GM23338 (cell line): ENCODE measurements around the gene ENOX1. TPM values are rescaled to one million over a fixed set of nuclear protein-coding genes. Genes with fewer than 3 reads are reported as not detected.

Source experiments
- ATAC-seq: fragments of 200-7000 bp; cut with Tn5 transposase; 3 replicates; pipeline ENCODE4 v1.9.1; 2020
- DNase-seq: peaks from one replicate; pipeline ENCODE4 v3.0.0-alpha.2; 2015; ENCODE audit warnings: low spot score
- H2AFZ ChIP-seq: fragments of 200-600 bp; sonication (generic); 2 replicates; pipeline ENCODE4 v1.8.0; 2016; ENCODE audit warnings: antibody characterized with exemption, mild to moderate bottlenecking, moderate library complexity
- H3F3A ChIP-seq: fragments of 200-600 bp; sonication (generic); replicated peaks from 2 replicates; pipeline ENCODE4 v1.8.0; 2017; ENCODE audit warnings: antibody characterized with exemption, mixed run types, low read depth
- H3K27ac ChIP-seq: fragments of 200-600 bp; sonication (generic); 2 replicates; pipeline ENCODE4 v1.6.1; 2016; ENCODE audit warnings: low read depth
- H3K27me3 ChIP-seq: fragments of 200-600 bp; sonication (generic); 2 replicates; pipeline ENCODE4 v1.8.0; 2016; ENCODE audit warnings: mild to moderate bottlenecking, mixed run types, moderate library complexity; ENCODE audit not compliant: insufficient read depth
- H3K36me3 ChIP-seq: fragments of 200-600 bp; sonication (generic); 2 replicates; pipeline ENCODE4 v1.8.0; 2016; ENCODE audit warnings: mild to moderate bottlenecking; ENCODE audit not compliant: insufficient read depth
- H3K4me1 ChIP-seq: fragments of 200-600 bp; sonication (generic); 2 replicates; pipeline ENCODE4 v1.8.0; 2016; ENCODE audit warnings: mild to moderate bottlenecking, moderate library complexity; ENCODE audit not compliant: insufficient read depth
- H3K4me2 ChIP-seq: fragments of 200-600 bp; sonication (generic); 2 replicates; pipeline ENCODE4 v1.7.1; 2017; ENCODE audit warnings: mixed run types
- H3K4me3 ChIP-seq: fragments of 200-600 bp; sonication (generic); 2 replicates; pipeline ENCODE4 v1.6.1; 2016; ENCODE audit warnings: mixed run types
- H3K79me2 ChIP-seq: fragments of 200-600 bp; sonication (generic); replicated peaks from 2 replicates; pipeline ENCODE4 v1.8.0; 2017; ENCODE audit warnings: mild to moderate bottlenecking; ENCODE audit not compliant: insufficient read depth
- H3K9me2 ChIP-seq: fragments of 200-600 bp; sonication (generic); 2 replicates; pipeline ENCODE4 v1.8.0; 2017; ENCODE audit not compliant: insufficient read depth
- H4K20me1 ChIP-seq: fragments of 200-600 bp; sonication (generic); replicated peaks from 2 replicates; pipeline ENCODE4 v1.8.0; 2017; ENCODE audit warnings: mild to moderate bottlenecking; ENCODE audit not compliant: insufficient read depth
- H3K27ac Mint-ChIP-seq: 2 replicates; pipeline ENCODE4 v1.8.0; 2020; ENCODE audit warnings: inconsistent platforms, mild to moderate bottlenecking, moderate library complexity, mixed read lengths
- H3K27me3 Mint-ChIP-seq: 3 replicates; pipeline ENCODE4 v1.8.0; 2022; ENCODE audit warnings: low read depth, mild to moderate bottlenecking, moderate library complexity, mixed read lengths, inconsistent platforms; ENCODE audit not compliant: insufficient read depth, poor library complexity
- H3K36me3 Mint-ChIP-seq: 3 replicates; pipeline ENCODE4 v1.8.0; 2021; ENCODE audit warnings: low read depth, mild to moderate bottlenecking, inconsistent platforms, moderate library complexity, mixed read lengths
- H3K4me1 Mint-ChIP-seq: 3 replicates; pipeline ENCODE4 v1.8.0; 2020; ENCODE audit warnings: mild to moderate bottlenecking, inconsistent platforms, mixed read lengths
- H3K4me3 Mint-ChIP-seq: 3 replicates; pipeline ENCODE4 v1.8.0; 2021; ENCODE audit warnings: moderate library complexity, mild to moderate bottlenecking, inconsistent platforms, mixed read lengths
- H3K9me3 Mint-ChIP-seq: 3 replicates; pipeline ENCODE4 v1.8.0; 2020; ENCODE audit warnings: moderate library complexity, mild to moderate bottlenecking, inconsistent platforms, mixed read lengths
- CREB1 ChIP-seq: fragments of 250-450 bp; sonication (Bioruptor Pico); IDR thresholded peaks from 2 replicates; pipeline ENCODE4 v1.5.0; 2020; ENCODE audit warnings: low read depth, mild to moderate bottlenecking, moderate library complexity
- CTCF ChIP-seq, 2 experiments: fragments of 200-600 bp in 1 of 2; sonication (generic) in 1 of 2; conservative IDR thresholded peaks; 2 replicates each; pipeline versions ENCODE4 v1.5.1 to v1.6.1; 2016 to 2017; ENCODE audit warnings: antibody characterized with exemption in 2 of 2, low read depth in 2 of 2, mild to moderate bottlenecking in 2 of 2, moderate library complexity in 1 of 2
- ETS1 ChIP-seq: IDR thresholded peaks from 2 replicates; pipeline ENCODE4 v1.6.1; 2016; ENCODE audit warnings: antibody characterized with exemption
- EZH2 ChIP-seq: fragments of 200-600 bp; sonication (generic); IDR thresholded peaks from one replicate; pipeline ENCODE4 v1.8.0; 2017; ENCODE audit warnings: antibody characterized with exemption, mild to moderate bottlenecking, low read depth; ENCODE audit not compliant: unreplicated experiment
- EZH2phosphoT487 ChIP-seq: fragments of 200-600 bp; sonication (generic); IDR thresholded peaks from one replicate; pipeline ENCODE4 v1.8.1; 2018; ENCODE audit warnings: antibody characterized with exemption; ENCODE audit not compliant: unreplicated experiment
- JUNB ChIP-seq: IDR thresholded peaks from one replicate; pipeline ENCODE4 v1.6.1; 2016; ENCODE audit warnings: antibody characterized with exemption; ENCODE audit not compliant: unreplicated experiment
- NANOG ChIP-seq: IDR thresholded peaks from 2 replicates; pipeline ENCODE4 v1.6.1; 2016; ENCODE audit warnings: antibody characterized with exemption, borderline replicate concordance
- POLR2AphosphoS5 ChIP-seq: IDR thresholded peaks from 2 replicates; pipeline ENCODE4 v1.6.1; 2016; ENCODE audit warnings: antibody characterized with exemption, low read depth
- REST ChIP-seq: IDR thresholded peaks from one replicate; pipeline ENCODE4 v1.6.1; 2018; ENCODE audit warnings: antibody characterized with exemption; ENCODE audit not compliant: unreplicated experiment
- STAT1 ChIP-seq: IDR thresholded peaks from one replicate; pipeline ENCODE4 v1.6.1; 2016; ENCODE audit warnings: antibody characterized with exemption; ENCODE audit not compliant: unreplicated experiment
- ZNF114 ChIP-seq: fragments of 250-450 bp; sonication (Bioruptor Pico); IDR thresholded peaks from 2 replicates; pipeline ENCODE4 v1.5.0; 2020; ENCODE audit warnings: mild to moderate bottlenecking, moderate library complexity
- ZNF331 ChIP-seq: fragments of 250-450 bp; sonication (Bioruptor Pico); IDR thresholded peaks from 2 replicates; pipeline ENCODE4 v1.5.0; 2020; ENCODE audit warnings: low read depth, mild to moderate bottlenecking, moderate library complexity
- polyA plus RNA-seq: library from polyadenylated mRNA; unstranded; fragments of >200 nt; fragmentation: Nextera tagmentation; extraction: Ambion mirVana; gene quantifications from 2 replicates; pipeline ENCODE4 v1.2.1, GENCODE V29; 2016
- total RNA-seq: library from RNA; depleted of rRNA; stranded (reverse); fragments of >200 nt; shearing (Covaris generic); gene quantifications from 2 replicates; pipeline ENCODE4 v1.2.3, GENCODE V29; 2014
- TF ChIP-seq, protein P1 (sequence below): fragments of 250-450 bp; sonication (Bioruptor Pico); IDR thresholded peaks from 2 replicates; pipeline ENCODE4 v1.5.0; 2020; ENCODE audit warnings: mild to moderate bottlenecking, moderate library complexity

Gene ENOX1
- total and polyA plus RNA-seq, 2 experiments from 2014 or later, result 0.66 to 0.81 TPM

DNA sequence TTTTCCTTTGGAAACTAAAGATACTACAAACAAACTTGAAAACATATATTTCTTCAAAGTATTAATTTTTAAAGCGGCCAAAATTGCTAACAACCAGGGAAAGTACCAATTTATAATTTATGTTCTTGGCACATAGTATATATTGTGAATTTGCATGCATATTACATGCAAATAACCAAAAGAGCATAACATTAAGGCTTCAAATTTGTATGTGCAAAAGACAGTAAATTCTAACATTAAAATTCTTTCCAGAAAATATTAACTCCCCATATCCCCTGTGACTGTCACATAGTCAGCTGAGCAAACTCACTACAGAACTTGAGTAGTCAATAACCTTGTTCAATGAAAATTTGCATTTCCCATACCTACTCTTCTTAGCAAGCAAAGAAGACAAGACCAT, 133.4 kb downstream of the ENOX1 start:
- Histone ChIP-seq H3K27me3 (no peaks in the 10 kb centered on the region), H3K9me2 (no peaks in the 10 kb centered on the region)
- H3K4me1 Mint-ChIP-seq, result no peaks in the 10 kb centered on the region

More for the DNA sequence above, 133.4 kb downstream of the ENOX1 start:
- Histone ChIP-seq H3F3A (no peaks in the 10 kb centered on the region), H4K20me1 (no peaks in the 10 kb centered on the region), H3K79me2 (no peaks in the 10 kb centered on the region), H3K4me2 (no peak overlapping the region), H2AFZ (no peak overlapping the region), H3K27ac (no peak overlapping the region), H3K4me1 (no peaks in the 10 kb centered on the region), H3K36me3 (no peaks in the 10 kb centered on the region), H3K4me3 (no peak overlapping the region)
- no peaks in the 10 kb centered on the region for H3K27me3 Mint-ChIP-seq
- ATAC-seq, result no peak
- no peak overlapping the region for H3K27ac Mint-ChIP-seq
- H3K9me3 Mint-ChIP-seq, result no peaks in the 10 kb centered on the region
- no peak for DNase-seq
- TF ChIP-seq NANOG, result no peak
- TF ChIP-seq ZNF114 (CRISPR knock-in tag), result no peak
- no peak for TF ChIP-seq CREB1 (CRISPR knock-in tag)
- TF ChIP-seq JUNB, result no peak
- no peak for TF ChIP-seq REST
- no peak for TF ChIP-seq CTCF (conservative IDR thresholded peaks at IDR 0.05; ENCODE audit: low read depth in 2 of 2)
- no peak for TF ChIP-seq EZH2phosphoT487
- no peak for TF ChIP-seq ETS1
- no peak for TF ChIP-seq POLR2AphosphoS5
- TF ChIP-seq STAT1, result no peak
- TF ChIP-seq EZH2, result no peak
- no peak for TF ChIP-seq ZNF331 (CRISPR knock-in tag)
- TF ChIP-seq, protein P1, sequence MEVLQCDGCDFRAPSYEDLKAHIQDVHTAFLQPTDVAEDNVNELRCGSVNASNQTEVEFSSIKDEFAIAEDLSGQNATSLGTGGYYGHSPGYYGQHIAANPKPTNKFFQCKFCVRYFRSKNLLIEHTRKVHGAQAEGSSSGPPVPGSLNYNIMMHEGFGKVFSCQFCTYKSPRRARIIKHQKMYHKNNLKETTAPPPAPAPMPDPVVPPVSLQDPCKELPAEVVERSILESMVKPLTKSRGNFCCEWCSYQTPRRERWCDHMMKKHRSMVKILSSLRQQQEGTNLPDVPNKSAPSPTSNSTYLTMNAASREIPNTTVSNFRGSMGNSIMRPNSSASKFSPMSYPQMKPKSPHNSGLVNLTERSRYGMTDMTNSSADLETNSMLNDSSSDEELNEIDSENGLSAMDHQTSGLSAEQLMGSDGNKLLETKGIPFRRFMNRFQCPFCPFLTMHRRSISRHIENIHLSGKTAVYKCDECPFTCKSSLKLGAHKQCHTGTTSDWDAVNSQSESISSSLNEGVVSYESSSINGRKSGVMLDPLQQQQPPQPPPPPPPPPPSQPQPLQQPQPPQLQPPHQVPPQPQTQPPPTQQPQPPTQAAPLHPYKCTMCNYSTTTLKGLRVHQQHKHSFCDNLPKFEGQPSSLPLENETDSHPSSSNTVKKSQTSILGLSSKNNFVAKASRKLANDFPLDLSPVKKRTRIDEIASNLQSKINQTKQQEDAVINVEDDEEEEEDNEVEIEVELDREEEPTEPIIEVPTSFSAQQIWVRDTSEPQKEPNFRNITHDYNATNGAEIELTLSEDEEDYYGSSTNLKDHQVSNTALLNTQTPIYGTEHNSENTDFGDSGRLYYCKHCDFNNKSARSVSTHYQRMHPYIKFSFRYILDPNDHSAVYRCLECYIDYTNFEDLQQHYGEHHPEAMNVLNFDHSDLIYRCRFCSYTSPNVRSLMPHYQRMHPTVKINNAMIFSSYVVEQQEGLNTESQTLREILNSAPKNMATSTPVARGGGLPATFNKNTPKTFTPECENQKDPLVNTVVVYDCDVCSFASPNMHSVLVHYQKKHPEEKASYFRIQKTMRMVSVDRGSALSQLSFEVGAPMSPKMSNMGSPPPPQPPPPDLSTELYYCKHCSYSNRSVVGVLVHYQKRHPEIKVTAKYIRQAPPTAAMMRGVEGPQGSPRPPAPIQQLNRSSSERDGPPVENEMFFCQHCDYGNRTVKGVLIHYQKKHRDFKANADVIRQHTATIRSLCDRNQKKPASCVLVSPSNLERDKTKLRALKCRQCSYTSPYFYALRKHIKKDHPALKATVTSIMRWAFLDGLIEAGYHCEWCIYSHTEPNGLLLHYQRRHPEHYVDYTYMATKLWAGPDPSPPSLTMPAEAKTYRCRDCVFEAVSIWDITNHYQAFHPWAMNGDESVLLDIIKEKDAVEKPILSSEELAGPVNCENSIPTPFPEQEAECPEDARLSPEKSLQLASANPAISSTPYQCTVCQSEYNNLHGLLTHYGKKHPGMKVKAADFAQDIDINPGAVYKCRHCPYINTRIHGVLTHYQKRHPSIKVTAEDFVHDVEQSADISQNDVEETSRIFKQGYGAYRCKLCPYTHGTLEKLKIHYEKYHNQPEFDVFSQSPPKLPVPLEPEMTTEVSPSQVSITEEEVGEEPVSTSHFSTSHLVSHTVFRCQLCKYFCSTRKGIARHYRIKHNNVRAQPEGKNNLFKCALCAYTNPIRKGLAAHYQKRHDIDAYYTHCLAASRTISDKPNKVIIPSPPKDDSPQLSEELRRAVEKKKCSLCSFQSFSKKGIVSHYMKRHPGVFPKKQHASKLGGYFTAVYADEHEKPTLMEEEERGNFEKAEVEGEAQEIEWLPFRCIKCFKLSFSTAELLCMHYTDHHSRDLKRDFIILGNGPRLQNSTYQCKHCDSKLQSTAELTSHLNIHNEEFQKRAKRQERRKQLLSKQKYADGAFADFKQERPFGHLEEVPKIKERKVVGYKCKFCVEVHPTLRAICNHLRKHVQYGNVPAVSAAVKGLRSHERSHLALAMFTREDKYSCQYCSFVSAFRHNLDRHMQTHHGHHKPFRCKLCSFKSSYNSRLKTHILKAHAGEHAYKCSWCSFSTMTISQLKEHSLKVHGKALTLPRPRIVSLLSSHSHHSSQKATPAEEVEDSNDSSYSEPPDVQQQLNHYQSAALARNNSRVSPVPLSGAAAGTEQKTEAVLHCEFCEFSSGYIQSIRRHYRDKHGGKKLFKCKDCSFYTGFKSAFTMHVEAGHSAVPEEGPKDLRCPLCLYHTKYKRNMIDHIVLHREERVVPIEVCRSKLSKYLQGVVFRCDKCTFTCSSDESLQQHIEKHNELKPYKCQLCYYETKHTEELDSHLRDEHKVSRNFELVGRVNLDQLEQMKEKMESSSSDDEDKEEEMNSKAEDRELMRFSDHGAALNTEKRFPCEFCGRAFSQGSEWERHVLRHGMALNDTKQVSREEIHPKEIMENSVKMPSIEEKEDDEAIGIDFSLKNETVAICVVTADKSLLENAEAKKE (CRISPR knock-in tag), result no peak
- no peaks in the 10 kb centered on the region for H3K36me3 Mint-ChIP-seq
- H3K4me3 Mint-ChIP-seq, result no peak overlapping the region
